Measurements from ENCODE around the gene PPIH. TPM values are rescaled to one million over a fixed set of nuclear protein-coding genes. Genes with fewer than 3 reads are reported as not detected.

PPIH gene
- total and polyA plus RNA-seq, 10 of the 15 experiments (the other 5 are each of a cell fraction or from before 2014, with no cell fraction given), result 75.1 to 172 (median 122) TPM

GRCh38 chr1:42669936-42670335 is 11.7 kb downstream of the PPIH start (continued):
- no peak for TF ChIP-seq CUX1 (IDR thresholded peaks at IDR 0.05; ENCODE audit: insufficient replicate concordance, low read depth, low read length)

- no peak for FAIRE-seq
- TF ChIP-seq BCLAF1 (IDR thresholded peaks at IDR 0.05), result no peak
- TF ChIP-seq NFXL1 (IDR thresholded peaks at IDR 0.05; ENCODE audit: borderline replicate concordance), result no peak
- TF ChIP-seq FOS (IDR thresholded peaks at IDR 0.05; ENCODE audit: borderline replicate concordance, extremely low read depth, insufficient read length), result no peak
- TF ChIP-seq BACH1 (IDR thresholded peaks at IDR 0.05; ENCODE audit: borderline replicate concordance), result no peak
- no peak for TF ChIP-seq ZNF687 (IDR thresholded peaks at IDR 0.05)
- TF ChIP-seq TBL1XR1 (IDR thresholded peaks at IDR 0.05; ENCODE audit: low read depth, low read length), result no peak
- TF ChIP-seq GABPA (IDR thresholded peaks at IDR 0.05; ENCODE audit: low read depth), result no peak
- TF ChIP-seq KDM1A (IDR thresholded peaks at IDR 0.05; ENCODE audit: borderline replicate concordance), result no peak
These were observed 12.2 kb downstream of the PPIH start for GRCh38 chr1:42670425-42670824.

More at GRCh38 chr1:42670425-42670824, 12.2 kb downstream of the PPIH start:
- no peak overlapping the region for H2AFZ ChIP-seq (ENCODE audit: control insufficient read depth, low read depth, low read length)
- no peak overlapping the region for H3K9ac ChIP-seq (ENCODE audit: control insufficient read depth, insufficient read depth, low read length)
- POLR2A ChIA-PET, result no interaction called here
- H3K4me3 ChIP-seq, result no peak overlapping the region
- 97% methylated on average over 4 of the region's 4 CpGs for WGBS (ENCODE audit: insufficient coverage, insufficient replicate concordance, low lambda C conversion rate, missing lambda C conversion rate)
- H3K4me2 ChIP-seq (ENCODE audit: control insufficient read depth, insufficient read depth), result no peak overlapping the region
- H3K36me3 ChIP-seq (ENCODE audit: control insufficient read depth in 2 of 2, insufficient read depth in 2 of 2, low read length in 1 of 2), result peaks cover 15 to 29% of the 10 kb centered on the region in 2 experiments
- no peaks in the 10 kb centered on the region for H3K9me3 ChIP-seq (replicated peaks; ENCODE audit: control insufficient read depth, insufficient read depth, low read length)
- BruUV-seq (replicated peaks), result no TSS peak
- in situ Hi-C loops (cut with MboI), result no loop called here
- no peaks in the 10 kb centered on the region for H3K27me3 ChIP-seq (replicated peaks in 1 of 2; ENCODE audit: control insufficient read depth in 2 of 2, insufficient read depth in 2 of 2, low read length in 1 of 2)
- intact Hi-C loops (cut with micrococcal nuclease; ENCODE audit: unreplicated experiment), result no loop called here
- H3K79me2 ChIP-seq (ENCODE audit: control insufficient read depth, insufficient read depth, low read length), result no peaks in the 10 kb centered on the region
- RAD21 ChIA-PET (ENCODE audit: unreplicated experiment), result no interaction called here
- SMC1A ChIA-PET (ENCODE audit: uncharacterized antibody, unreplicated experiment), result interaction anchor here (1.7 kb wide), 1 partner anchor 8 kb away, joined by 7 read pairs; no protein-coding TSS in a partner anchor
- ATAC-seq (no peak), DNase-seq (ENCODE audit: low read depth, low spot score) (no peak)
- H4K20me1 ChIP-seq (ENCODE audit: control insufficient read depth, insufficient read depth), result no peaks in the 10 kb centered on the region
- H3K27ac ChIP-seq (ENCODE audit: control insufficient read depth, insufficient read depth), result no peak overlapping the region
- no peaks in the 10 kb centered on the region for H3K4me1 ChIP-seq (ENCODE audit: control insufficient read depth, insufficient read depth, low read length)
- CTCF ChIA-PET, result no interaction called here
